Measurements from ENCODE around the gene SPDYE4.

DNA sequence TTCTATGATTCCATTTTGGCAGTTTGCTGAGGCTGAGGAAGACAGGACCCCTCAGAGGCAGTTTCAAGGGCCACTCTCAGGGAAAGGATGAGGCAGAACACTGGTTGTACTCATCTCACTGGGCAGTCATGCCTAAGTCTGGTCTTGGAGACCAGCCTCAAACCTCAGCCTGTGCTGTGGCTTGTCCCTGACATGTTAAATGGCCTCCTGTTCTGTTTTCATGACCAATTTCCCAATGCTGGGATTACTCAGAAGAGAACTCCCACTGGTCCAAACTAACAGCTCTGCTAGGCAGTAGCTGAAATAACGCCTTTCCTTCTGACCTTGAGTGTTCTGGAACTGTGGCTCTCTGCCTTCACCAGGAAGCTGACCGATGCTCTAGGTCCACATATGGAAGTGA lies 8.4 kb upstream of the SPDYE4 start:
- TF ChIP-seq, protein P1, sequence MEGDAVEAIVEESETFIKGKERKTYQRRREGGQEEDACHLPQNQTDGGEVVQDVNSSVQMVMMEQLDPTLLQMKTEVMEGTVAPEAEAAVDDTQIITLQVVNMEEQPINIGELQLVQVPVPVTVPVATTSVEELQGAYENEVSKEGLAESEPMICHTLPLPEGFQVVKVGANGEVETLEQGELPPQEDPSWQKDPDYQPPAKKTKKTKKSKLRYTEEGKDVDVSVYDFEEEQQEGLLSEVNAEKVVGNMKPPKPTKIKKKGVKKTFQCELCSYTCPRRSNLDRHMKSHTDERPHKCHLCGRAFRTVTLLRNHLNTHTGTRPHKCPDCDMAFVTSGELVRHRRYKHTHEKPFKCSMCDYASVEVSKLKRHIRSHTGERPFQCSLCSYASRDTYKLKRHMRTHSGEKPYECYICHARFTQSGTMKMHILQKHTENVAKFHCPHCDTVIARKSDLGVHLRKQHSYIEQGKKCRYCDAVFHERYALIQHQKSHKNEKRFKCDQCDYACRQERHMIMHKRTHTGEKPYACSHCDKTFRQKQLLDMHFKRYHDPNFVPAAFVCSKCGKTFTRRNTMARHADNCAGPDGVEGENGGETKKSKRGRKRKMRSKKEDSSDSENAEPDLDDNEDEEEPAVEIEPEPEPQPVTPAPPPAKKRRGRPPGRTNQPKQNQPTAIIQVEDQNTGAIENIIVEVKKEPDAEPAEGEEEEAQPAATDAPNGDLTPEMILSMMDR (IDR thresholded peaks at IDR 0.05), result no peak
- TF ChIP-seq POLR2A (IDR thresholded peaks at IDR 0.05), result no peak
